A549 (cell line): ENCODE results near the gene GAS7.

Experiments
- CHD2 ChIP-seq: fragments of 150-350 bp; IDR thresholded peaks from 2 replicates; pipeline ENCODE4 v1.6.1; 2014; ENCODE audit warnings: low read length; ENCODE audit not compliant: partially characterized antibody
- CTCF ChIP-seq: fragments of >200 bp; sonication (Bioruptor Twin); formaldehyde crosslinking; IDR thresholded peaks from 3 replicates; pipeline ENCODE4 v1.5.1; 2016
- POLR2A ChIP-seq: IDR thresholded peaks from 2 replicates; pipeline ENCODE4 v1.6.1; 2012; ENCODE audit warnings: mild to moderate bottlenecking, low read length
- RAD21 ChIP-seq, 2 experiments: fragments of >200 bp in 1 of 2; sonication (Bioruptor Twin) in 1 of 2; formaldehyde crosslinking in 1 of 2; IDR thresholded peaks in 1 of 2; conservative IDR thresholded peaks in 1 of 2; 2 replicates in 1 of 2; 3 replicates in 1 of 2; pipeline ENCODE4 v1.6.1; 2012 to 2018; ENCODE audit warnings: inconsistent platforms in 1 of 2
- RARB ChIP-seq: fragments of 250-450 bp; sonication (Bioruptor Pico); IDR thresholded peaks from 2 replicates; pipeline ENCODE4 v1.8.0; 2021; ENCODE audit warnings: mild to moderate bottlenecking, moderate library complexity
- REST ChIP-seq: fragments of 200-600 bp; sonication (generic); IDR thresholded peaks from 2 replicates; pipeline ENCODE4 v1.6.1; 2016; ENCODE audit warnings: antibody characterized with exemption, mild to moderate bottlenecking, moderate library complexity
- RFX5 ChIP-seq: fragments of 450-650 bp; IDR thresholded peaks from 2 replicates; pipeline ENCODE4 v1.7.1; 2014; ENCODE audit warnings: antibody characterized with exemption, mild to moderate bottlenecking, moderate library complexity
- ZFP36 ChIP-seq: fragments of 450-650 bp; IDR thresholded peaks from 2 replicates; pipeline ENCODE4 v1.6.1; 2014; ENCODE audit warnings: borderline replicate concordance; ENCODE audit not compliant: partially characterized antibody

- TF ChIP-seq RFX5 (no peak), CTCF (no peak), REST (no peak), RARB (no peak), ZFP36 (no peak), RAD21 (conservative IDR thresholded peaks at IDR 0.05 in 1 of 2, IDR thresholded peaks at IDR 0.05 in 1 of 2) (no peak), POLR2A (no peak), CHD2 (no peak)
These were observed 315.0 kb downstream of the GAS7 start for GRCh38 chr17:9883451-9883850.
